Measurements from ENCODE around the gene GTPBP3. TPM values are rescaled to one million over a fixed set of nuclear protein-coding genes. Genes with fewer than 3 reads are reported as not detected.
A peak's percentile ranks its signal among the peaks of the same experiment; 100 is the strongest.

GTPBP3 gene
- total and polyA plus RNA-seq, 9 of the 15 experiments (the other 6 are each of a cell fraction or from before 2014, with no cell fraction given): 4.9 to 124 (median 22.6) TPM

GRCh38 chr19:17303167-17303939, 34.0 kb upstream of the GTPBP3 start, which contains the start of gene ABHD8 (continued):
- TF ChIP-seq STAT5A (IDR thresholded peaks at IDR 0.05; ENCODE audit: borderline replicate concordance, low read length) (no peak), ZKSCAN8 (CRISPR knock-in tag; IDR thresholded peaks at IDR 0.05) (no peak), ZNF384 (IDR thresholded peaks at IDR 0.05; ENCODE audit: low read depth, low read length) (no peak), BRD4 (IDR thresholded peaks at IDR 0.05) (no peak), ESRRA (IDR thresholded peaks at IDR 0.05; ENCODE audit: borderline replicate concordance, low read depth) (peak; percentile 61; the same call in 1 of the 2 replicates), RREB1 (CRISPR knock-in tag; IDR thresholded peaks at IDR 0.05) (no peak), MCM7 (IDR thresholded peaks at IDR 0.05) (no peak), TBP (optimal IDR thresholded peaks at IDR 0.05; ENCODE audit: low read depth, low read length) (peak; percentile 37), RBM17 (IDR thresholded peaks at IDR 0.05; ENCODE audit: borderline replicate concordance, low read depth, low read length) (no peak), PHF21A (IDR thresholded peaks at IDR 0.05; ENCODE audit: borderline replicate concordance, low read depth) (no peak), POU5F1 (IDR thresholded peaks at IDR 0.05; ENCODE audit: borderline replicate concordance, low read depth, low read length, partially characterized antibody) (no peak), AFF4 (CRISPR knock-in tag; IDR thresholded peaks at IDR 0.05) (no peak; the same call in 1 of the 2 replicates), HNRNPK (IDR thresholded peaks at IDR 0.05; ENCODE audit: low read depth, low read length, poor library complexity, severe bottlenecking) (no peak), KAT2B (IDR thresholded peaks at IDR 0.05; ENCODE audit: low read depth, low read length) (no peak), ZNF695 (CRISPR knock-in tag; IDR thresholded peaks at IDR 0.05) (no peak), CBX5 (IDR thresholded peaks at IDR 0.05; ENCODE audit: borderline replicate concordance, low read depth) (no peak)
